K562 (cell line): ENCODE measurements around the gene FZD4. TPM values are rescaled to one million over a fixed set of nuclear protein-coding genes. Genes with fewer than 3 reads are reported as not detected.

Source experiments
- ATAC-seq: fragments of 200-7000 bp; cut with Tn5 transposase; 3 replicates; pipeline ENCODE4 v1.9.1; 2020; ENCODE audit warnings: moderate library complexity
- BruUV-seq: library from RNA; stranded (reverse); fragments of 400-500 nt; replicated peaks from 2 replicates; lab custom pipeline; 2021; lab: Mats Ljungman, UMichigan
- CTCF ChIA-PET: fragments of 300-600 bp; formaldehyde crosslinking; extraction: SDS; loops from one replicate; lab custom pipeline; 2021; ENCODE audit warnings: low intra/inter-chr PET ratio; lab: Yijun Ruan, JAX
- POLR2A ChIA-PET: fragments of 300-600, 350-650 bp; sonication (Branson Sonifier 250); formaldehyde crosslinking; extraction: SDS; loops from one replicate; lab custom pipeline; 2021; ENCODE audit warnings: antibody characterized with exemption, inconsistent platforms; lab: Yijun Ruan, JAX
- DNase-seq, 4 experiments: peaks; one replicate each; pipeline versions ENCODE4 v3.0.0 to v3.0.0-alpha.2; 2011 to 2018; ENCODE audit warnings: low spot score in 3 of 4, mixed read lengths in 3 of 4; ENCODE audit errors: extremely low read depth in 1 of 4
- FAIRE-seq: peaks from 2 replicates; lab custom pipeline; 2011; peaks lifted over from hg19 to GRCh38; lab: Jason Lieb, UNC
- H2AFZ ChIP-seq: 2 replicates; pipeline ENCODE4 v1.6.0; 2011; ENCODE audit warnings: low read depth, low read length, control low read depth, inconsistent platforms
- H3K27ac ChIP-seq: fragments of 200-600 bp; 3 replicates; pipeline ENCODE4 v1.8.0; 2011; ENCODE audit warnings: low read depth, mild to moderate bottlenecking, control low read depth, inconsistent platforms, low read length, moderate library complexity, mixed read lengths; ENCODE audit errors: extremely low read depth
- H3K27me3 ChIP-seq, 2 experiments: fragments of 300-600 bp in 1 of 2; 2 replicates in 1 of 2; 3 replicates in 1 of 2; pipeline versions ENCODE4 v1.6.0 to v1.8.0; 2011; ENCODE audit warnings: inconsistent platforms in 2 of 2, low read length in 2 of 2, mild to moderate bottlenecking in 1 of 2, mixed read lengths in 1 of 2, moderate library complexity in 1 of 2; ENCODE audit not compliant: control insufficient read depth in 2 of 2, insufficient read depth in 2 of 2
- H3K36me3 ChIP-seq: fragments of 300-600 bp; 3 replicates; pipeline ENCODE4 v1.8.0; 2011; ENCODE audit warnings: mild to moderate bottlenecking, low read length, inconsistent platforms; ENCODE audit not compliant: control insufficient read depth, insufficient read depth
- H3K4me1 ChIP-seq, 2 experiments: fragments of 200-600 bp in 1 of 2; replicated peaks in 1 of 2; 2 replicates in 1 of 2; 3 replicates in 1 of 2; pipeline versions ENCODE4 v1.5.1 to v1.8.0; 2011; ENCODE audit warnings: inconsistent platforms in 2 of 2, low read length in 2 of 2, mild to moderate bottlenecking in 1 of 2, mixed read lengths in 1 of 2, moderate library complexity in 1 of 2; ENCODE audit not compliant: control insufficient read depth in 2 of 2, insufficient read depth in 2 of 2
- H3K4me2 ChIP-seq: 2 replicates; pipeline ENCODE4 v1.6.1; 2011; ENCODE audit warnings: low read length, control low read depth, inconsistent platforms, mixed read lengths; ENCODE audit not compliant: insufficient read depth
- H3K4me3 ChIP-seq: fragments of 200-600 bp; sonication (generic), shearing (Covaris generic); 2 replicates; pipeline ENCODE4 v1.5.1; 2016; ENCODE audit warnings: control low read depth, inconsistent platforms
- H3K79me2 ChIP-seq: fragments of 200-600 bp; 3 replicates; pipeline ENCODE4 v1.8.0; 2011; ENCODE audit warnings: low read length, inconsistent platforms; ENCODE audit not compliant: control insufficient read depth, insufficient read depth
- H3K9ac ChIP-seq, 2 experiments: 2 replicates each; pipeline versions ENCODE4 v1.6.0 to v1.6.1; 2011; ENCODE audit warnings: low read depth in 2 of 2, low read length in 2 of 2, control low read depth in 1 of 2, inconsistent platforms in 1 of 2, mild to moderate bottlenecking in 1 of 2, mixed read lengths in 1 of 2; ENCODE audit not compliant: insufficient read depth in 1 of 2
- H3K9me1 ChIP-seq: one replicate; pipeline ENCODE4 v1.6.0; 2011; ENCODE audit warnings: inconsistent platforms, mild to moderate bottlenecking, low read length, moderate library complexity; ENCODE audit not compliant: control insufficient read depth, insufficient read depth
- H3K9me3 ChIP-seq: replicated peaks from 2 replicates; pipeline ENCODE4 v1.5.1; 2011; ENCODE audit warnings: low read depth, low read length, inconsistent platforms; ENCODE audit not compliant: control insufficient read depth, insufficient read depth
- H4K20me1 ChIP-seq: replicated peaks from 2 replicates; pipeline ENCODE4 v1.6.1; 2011; ENCODE audit warnings: low read length, inconsistent platforms, mixed read lengths; ENCODE audit not compliant: control insufficient read depth, insufficient read depth
- ATF3 ChIP-seq, 2 experiments: fragments of 450-650 bp in 1 of 2; sonication (generic) in 1 of 2; formaldehyde crosslinking in 1 of 2; IDR thresholded peaks in 1 of 2; conservative IDR thresholded peaks in 1 of 2; 2 replicates each; pipeline versions ENCODE4 v1.6.1 to v1.8.1; 2016 to 2023; ENCODE audit warnings: mild to moderate bottlenecking in 2 of 2, moderate library complexity in 2 of 2, inconsistent platforms in 1 of 2, missing genetic modification reagents in 1 of 2
- BRF1 ChIP-seq: IDR thresholded peaks from 3 replicates; pipeline ENCODE4 v1.6.1; 2011; ENCODE audit warnings: borderline replicate concordance, mild to moderate bottlenecking; ENCODE audit not compliant: insufficient read length; ENCODE audit errors: extremely low read depth
- CREBBP ChIP-seq: IDR thresholded peaks from one replicate; pipeline ENCODE4 v1.6.1; 2012; ENCODE audit warnings: low read depth, mild to moderate bottlenecking, control low read depth, inconsistent platforms, low read length
- LARP7 ChIP-seq: fragments of 450-650 bp; IDR thresholded peaks from 2 replicates; pipeline ENCODE4 v1.6.1; 2016
- MCM2 ChIP-seq: fragments of 450-650 bp; IDR thresholded peaks from 2 replicates; pipeline ENCODE4 v1.6.1; 2017; ENCODE audit warnings: low read depth, mild to moderate bottlenecking
- MXD1 ChIP-seq: fragments of 250-450 bp; sonication (Bioruptor Pico); IDR thresholded peaks from 2 replicates; pipeline ENCODE4 v1.8.0; 2021; ENCODE audit warnings: borderline replicate concordance, mild to moderate bottlenecking, moderate library complexity; ENCODE audit not compliant: poor library complexity, severe bottlenecking
- RFX7 ChIP-seq: fragments of 250-450 bp; sonication (Bioruptor Pico); IDR thresholded peaks from 2 replicates; pipeline ENCODE4 v1.5.1; 2021; ENCODE audit warnings: mild to moderate bottlenecking
- ZNF133 ChIP-seq: fragments of 250-450 bp; sonication (Bioruptor Pico); IDR thresholded peaks from 2 replicates; pipeline ENCODE4 v1.4.0; 2020; ENCODE audit warnings: mild to moderate bottlenecking
- ZNF224 ChIP-seq: sonication (generic); formaldehyde crosslinking; IDR thresholded peaks from 2 replicates; pipeline ENCODE4 v1.8.0; 2022; ENCODE audit warnings: mild to moderate bottlenecking, missing genetic modification reagents
- ZNF512 ChIP-seq: IDR thresholded peaks from 2 replicates; pipeline ENCODE4 v1.6.1; 2016; ENCODE audit warnings: missing genetic modification characterization, missing compliant biosample characterization
- ZNF592 ChIP-seq: fragments of 450-650 bp; IDR thresholded peaks from 2 replicates; pipeline ENCODE4 v1.6.1; 2017; ENCODE audit warnings: antibody characterized with exemption, mild to moderate bottlenecking
- WGBS: fragments of 100-300 bp; shearing (Covaris generic); methylation state at CpG from one replicate; pipeline ENCODE4 v1.1.6; 2016; ENCODE audit warnings: low coverage, mixed read lengths; ENCODE audit not compliant: insufficient coverage; ENCODE audit errors: missing lambda C conversion rate; 5-methylcytosine and 5-hydroxymethylcytosine counted together
- in situ Hi-C: fragments of 300-500 bp; cut with MboI; formaldehyde crosslinking; loops from 4 replicates; pipeline ENCODE4 v1.15.0; 2018; ENCODE audit warnings: inconsistent platforms, mixed read lengths
- intact Hi-C: fragments of 100-400 bp; cut with micrococcal nuclease; formaldehyde crosslinking; loops from 2 replicates; pipeline ENCODE4 v1.14.2; 2022
- polyA plus RNA-seq, 8 experiments: library from polyadenylated mRNA; depleted of rRNA in 4 of 8; stranded (reverse) in 5 of 8; unstranded in 3 of 8; fragments of >200 nt; fragmentation: Nextera tagmentation in 2 of 8; fragmentation: Illumina TruSeq in 1 of 8; extraction: Ambion mirVana in 2 of 8; extraction: Trizol in 1 of 8; gene quantifications; 2 replicates each; pipeline versions ENCODE4 v1.2.1 to v1.2.3, GENCODE V29; 2011 to 2014; ENCODE audit warnings: inconsistent platforms in 1 of 8, missing spikeins in 1 of 8
- total RNA-seq, 7 experiments: library from RNA; depleted of rRNA in 6 of 7; stranded (reverse); fragments of >200 nt in 6 of 7; fragmentation: Illumina TruSeq in 2 of 7; extraction: Trizol in 2 of 7; gene quantifications; 2 replicates each; pipeline versions ENCODE4 v1.2.1 to v1.2.3, GENCODE V29; 2011 to 2021; ENCODE audit warnings: low replicate concordance in 1 of 7

Gene FZD4
- total and polyA plus RNA-seq, 9 of the 15 experiments (the other 6 are each of a cell fraction or from before 2014, with no cell fraction given): 1.2 to 7.9 (median 5.8) TPM

- TF ChIP-seq CREBBP (no peak), LARP7 (no peak), RFX7 (CRISPR knock-in tag) (no peak), ZNF133 (no peak), MCM2 (no peak)
These were observed 44.9 kb upstream of the FZD4 start (continued) for GRCh38 chr11:86999859-87000753.

GRCh38 chr11:86999388-86999787 is 44.2 kb upstream of the FZD4 start:
- CTCF ChIA-PET: no interaction called here
- Histone ChIP-seq H3K9me3 (no peaks in the 10 kb centered on the region), H3K36me3 (no peaks in the 10 kb centered on the region), H3K27me3 (no peaks in the 10 kb centered on the region), H2AFZ (peak overlapping the region; percentile 81), H3K4me3 (peak overlapping the region; percentile 12; the same call in 1 of the 2 replicates), H3K9ac (peak overlapping the region; percentile 46 to 77; a peak in 3 of 4 replicates), H4K20me1 (no peaks in the 10 kb centered on the region), H3K4me1 (peaks cover 17 to 39% of the 10 kb centered on the region in 2 experiments; a peak in 4 of 5 replicates), H3K9me1 (no peaks in the 10 kb centered on the region), H3K79me2 (no peaks in the 10 kb centered on the region), H3K27ac (peak overlapping the region; percentile 87), H3K4me2 (peak overlapping the region; percentile 86)
- no TSS peak for BruUV-seq
- DNase-seq (peak in 1 of 4 experiments; percentile 24), ATAC-seq (peak; percentile 15), FAIRE-seq (no peak)
- 47% methylated on average over 1 of the region's 1 CpG for WGBS
- intact Hi-C loops: loop anchor here (5.0 kb wide), 1 partner anchor 98 kb away; no protein-coding TSS in a partner anchor
- in situ Hi-C loops: no loop called here
- POLR2A ChIA-PET: interaction anchor here (1.2 to 1.5 kb wide), 5 partner anchors 9 to 45 kb away, joined by 4 to 7 read pairs (median 6); partner anchors contain the start of genes FZD4 and TMEM135
- TF ChIP-seq ZNF224 (CRISPR knock-in tag) (no peak), BRF1 (no peak), ZNF512 (tag) (peak; percentile 32; the same call in 1 of the 2 replicates), ZNF592 (peak; percentile 38; the same call in 1 of the 2 replicates), ATF3 (IDR thresholded peaks at IDR 0.05) (no peak), ATF3 (CRISPR knock-in tag; conservative IDR thresholded peaks at IDR 0.05) (no peak), MXD1 (CRISPR knock-in tag) (no peak)
